ENCODE data around the gene C12orf75. TPM values are rescaled to one million over a fixed set of nuclear protein-coding genes. Genes with fewer than 3 reads are reported as not detected.

Gene C12orf75
- total and polyA plus RNA-seq, 2 experiments from 2014 or later = 43.9 to 69.8 TPM

DNA sequence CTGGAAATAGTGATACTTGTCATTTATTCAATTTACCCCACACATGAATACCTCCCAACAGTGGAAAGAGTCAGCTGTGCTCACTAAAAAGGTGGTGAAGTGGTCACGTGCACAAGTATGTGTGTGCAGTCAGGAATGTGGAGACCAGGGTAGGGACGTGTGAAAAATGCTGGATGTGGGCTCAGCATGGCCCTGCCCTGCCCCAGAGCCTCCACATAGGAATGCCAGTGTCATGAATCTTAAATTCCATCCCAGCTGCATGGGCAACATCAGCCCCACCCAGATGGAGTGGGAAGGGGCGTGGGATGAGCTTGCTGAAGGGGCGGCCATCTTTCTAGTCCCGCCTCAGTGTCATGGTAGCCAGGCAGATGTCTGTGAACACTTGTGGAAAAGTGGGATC lies 87.7 kb downstream of the C12orf75 start (continued):
- TF ChIP-seq ZNF462 (CRISPR knock-in tag; IDR thresholded peaks at IDR 0.05) (no peak), EZH2 (IDR thresholded peaks at IDR 0.05; ENCODE audit: low read depth, unreplicated experiment) (no peak), ETS1 (IDR thresholded peaks at IDR 0.05) (no peak), CREB1 (CRISPR knock-in tag; IDR thresholded peaks at IDR 0.05; ENCODE audit: low read depth) (no peak), JUNB (IDR thresholded peaks at IDR 0.05; ENCODE audit: unreplicated experiment) (no peak), EZH2phosphoT487 (IDR thresholded peaks at IDR 0.05; ENCODE audit: unreplicated experiment) (no peak), STAT1 (IDR thresholded peaks at IDR 0.05; ENCODE audit: unreplicated experiment) (no peak), ZNF331 (CRISPR knock-in tag; IDR thresholded peaks at IDR 0.05; ENCODE audit: low read depth) (no peak), POLR2AphosphoS5 (IDR thresholded peaks at IDR 0.05; ENCODE audit: low read depth) (no peak)
- TF ChIP-seq, protein P1, sequence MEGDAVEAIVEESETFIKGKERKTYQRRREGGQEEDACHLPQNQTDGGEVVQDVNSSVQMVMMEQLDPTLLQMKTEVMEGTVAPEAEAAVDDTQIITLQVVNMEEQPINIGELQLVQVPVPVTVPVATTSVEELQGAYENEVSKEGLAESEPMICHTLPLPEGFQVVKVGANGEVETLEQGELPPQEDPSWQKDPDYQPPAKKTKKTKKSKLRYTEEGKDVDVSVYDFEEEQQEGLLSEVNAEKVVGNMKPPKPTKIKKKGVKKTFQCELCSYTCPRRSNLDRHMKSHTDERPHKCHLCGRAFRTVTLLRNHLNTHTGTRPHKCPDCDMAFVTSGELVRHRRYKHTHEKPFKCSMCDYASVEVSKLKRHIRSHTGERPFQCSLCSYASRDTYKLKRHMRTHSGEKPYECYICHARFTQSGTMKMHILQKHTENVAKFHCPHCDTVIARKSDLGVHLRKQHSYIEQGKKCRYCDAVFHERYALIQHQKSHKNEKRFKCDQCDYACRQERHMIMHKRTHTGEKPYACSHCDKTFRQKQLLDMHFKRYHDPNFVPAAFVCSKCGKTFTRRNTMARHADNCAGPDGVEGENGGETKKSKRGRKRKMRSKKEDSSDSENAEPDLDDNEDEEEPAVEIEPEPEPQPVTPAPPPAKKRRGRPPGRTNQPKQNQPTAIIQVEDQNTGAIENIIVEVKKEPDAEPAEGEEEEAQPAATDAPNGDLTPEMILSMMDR (conservative IDR thresholded peaks at IDR 0.05; ENCODE audit: low read depth in 2 of 2) = no peak

Data from GM23338 (cell line).